Keratinocyte (primary cell): ENCODE measurements around the gene RBM3.

Experiments used
- CTCF ChIP-seq, 3 experiments: IDR thresholded peaks in 1 of 3; conservative IDR thresholded peaks in 1 of 3; optimal IDR thresholded peaks in 1 of 3; 2 replicates in 2 of 3; 3 replicates in 1 of 3; pipeline versions ENCODE3 to v1.5.1; 2011; ENCODE audit warnings: low read length in 3 of 3, mild to moderate bottlenecking in 3 of 3, moderate library complexity in 2 of 3, control low read depth in 1 of 3, inconsistent platforms in 1 of 3; ENCODE audit not compliant: insufficient read depth in 2 of 3; ENCODE audit errors: extremely low read depth in 1 of 3
- EZH2 ChIP-seq: IDR thresholded peaks from one replicate; pipeline ENCODE4 v1.6.1; 2012; ENCODE audit warnings: inconsistent platforms, mild to moderate bottlenecking, low read length, moderate library complexity

GRCh38 chrX:48597353-48598264 lies 23.3 kb downstream of the RBM3 start, which contains the start of gene WDR13:
- TF ChIP-seq CTCF (optimal IDR thresholded peaks at IDR 0.05 in 1 of 3, IDR thresholded peaks at IDR 0.05 in 1 of 3, conservative IDR thresholded peaks at IDR 0.05 in 1 of 3; ENCODE audit: extremely low read depth in 1 of 3, insufficient read depth in 2 of 3, low read length in 3 of 3) (no peak), EZH2 (no peak)
